Superior temporal gyrus (tissue), 1 donor: ENCODE measurements around the gene MGAT5.
A peak's percentile ranks its signal among the peaks of the same experiment; 100 is the strongest.

Experiments used
- DNase-seq: peaks from one replicate; pipeline ENCODE4 v3.0.0-alpha.2; 2016; ENCODE audit errors: extremely low spot score

MGAT5 gene

GRCh38 chr2:134336921-134337320, 83.0 kb downstream of the MGAT5 start:
- DNase-seq: no peak

DNA sequence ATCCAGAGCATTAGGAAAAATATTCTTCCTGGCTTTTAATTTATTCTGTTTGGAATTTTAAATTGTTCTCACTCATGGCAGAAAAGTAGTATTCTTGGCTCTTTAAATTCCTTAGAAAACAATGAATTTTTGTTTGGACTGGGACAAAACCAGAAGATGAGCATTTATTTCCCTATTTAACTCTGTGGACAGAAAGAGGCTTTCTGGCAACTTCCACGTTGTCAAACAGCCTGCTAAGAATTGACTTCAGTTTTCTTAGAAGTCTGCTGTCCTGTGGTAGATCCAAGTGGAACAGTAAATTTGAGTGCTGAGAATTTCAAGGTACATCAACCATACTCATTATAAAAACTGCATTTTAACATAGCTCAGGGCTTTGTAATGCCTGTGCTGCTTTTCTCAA, 83.8 kb downstream of the MGAT5 start:
- DNase-seq: peak; percentile 38

DNA sequence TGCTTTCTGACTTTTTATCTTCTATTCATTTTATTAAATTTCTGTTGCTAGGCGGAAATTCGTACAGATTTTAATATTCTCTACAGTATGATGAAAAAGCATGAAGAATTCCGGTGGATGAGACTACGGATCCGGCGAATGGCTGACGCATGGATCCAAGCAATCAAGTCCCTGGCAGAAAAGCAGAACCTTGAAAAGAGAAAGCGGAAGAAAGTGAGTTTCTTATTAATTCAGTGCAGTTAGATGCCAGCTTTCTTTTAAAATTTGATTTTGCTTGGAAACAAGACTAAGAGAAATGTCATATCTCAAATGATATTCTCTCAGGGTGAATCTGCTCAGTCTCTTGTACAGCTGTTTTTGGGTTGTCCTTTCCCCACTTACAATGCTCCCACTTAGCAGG, 84.3 kb downstream of the MGAT5 start:
- DNase-seq: no peak

DNA sequence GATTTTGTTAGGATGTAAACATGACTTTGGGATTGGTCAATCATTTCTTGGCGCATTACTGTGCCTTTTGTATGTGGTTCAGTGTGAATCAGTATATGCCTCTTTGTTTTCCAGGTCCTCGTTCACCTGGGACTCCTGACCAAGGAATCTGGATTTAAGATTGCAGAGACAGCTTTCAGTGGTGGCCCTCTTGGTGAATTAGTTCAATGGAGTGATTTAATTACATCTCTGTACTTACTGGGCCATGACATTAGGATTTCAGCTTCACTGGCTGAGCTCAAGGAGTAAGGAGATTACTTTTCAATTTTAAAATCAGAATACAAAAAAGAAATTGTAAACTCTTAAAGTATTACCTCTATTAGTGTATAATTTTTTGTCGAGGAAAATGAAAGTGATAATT, 87.6 kb downstream of the MGAT5 start:
- DNase-seq: no peak

- DNase-seq: no peak
Measured at GRCh38 chr2:134344954-134345697, 91.3 kb downstream of the MGAT5 start.

- DNase-seq: no peak
Measured at GRCh38 chr2:134346141-134346540, 92.3 kb downstream of the MGAT5 start.

DNA sequence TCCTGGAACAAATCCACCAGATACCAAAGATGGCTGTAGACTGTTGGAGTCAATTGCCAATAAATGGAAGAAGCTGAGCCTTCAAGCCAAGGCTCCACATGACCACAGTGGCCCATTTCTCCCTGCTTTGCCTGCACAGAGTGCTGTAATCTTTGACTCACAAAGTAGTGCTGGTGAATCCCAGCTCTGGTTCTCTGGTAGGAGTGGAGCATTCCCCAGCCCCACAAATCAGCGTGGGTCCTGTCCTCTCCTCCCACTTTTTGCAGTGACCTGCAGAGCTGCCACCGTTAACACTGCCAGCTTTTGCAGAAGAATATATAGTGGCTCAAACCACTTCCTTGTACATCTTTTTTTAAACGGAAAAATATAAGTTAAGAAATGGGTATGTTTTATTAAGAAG, 93.9 kb downstream of the MGAT5 start:
- no peak for DNase-seq

- no peak for DNase-seq
Measured at GRCh38 chr2:134348239-134348638, 94.4 kb downstream of the MGAT5 start.

- no peak for DNase-seq
Measured at GRCh38 chr2:134348760-134349159, 94.9 kb downstream of the MGAT5 start.

GRCh38 chr2:134351016-134351415, 97.1 kb downstream of the MGAT5 start:
- DNase-seq: no peak

- DNase-seq: no peak
Measured at GRCh38 chr2:134351899-134352298, 98.0 kb downstream of the MGAT5 start.

DNA sequence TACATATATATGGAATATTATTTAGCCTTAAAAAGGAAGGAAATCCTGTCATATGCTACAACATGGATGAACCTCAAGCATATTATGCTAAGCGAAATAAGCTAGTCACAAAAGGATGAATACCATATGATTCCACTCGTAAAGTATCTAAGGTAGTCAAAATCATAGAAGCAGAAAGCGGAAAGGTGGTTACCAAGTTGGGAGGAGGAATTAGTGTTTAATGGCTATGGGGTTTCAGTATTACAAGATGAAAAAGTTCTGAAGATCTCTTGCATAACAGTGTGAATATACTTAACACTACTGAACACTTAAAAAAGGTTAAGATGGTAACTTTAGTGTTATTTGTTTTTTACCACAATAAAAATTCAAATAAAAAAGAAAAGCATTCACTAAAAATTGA, 99.0 kb downstream of the MGAT5 start:
- DNase-seq: no peak

DNA sequence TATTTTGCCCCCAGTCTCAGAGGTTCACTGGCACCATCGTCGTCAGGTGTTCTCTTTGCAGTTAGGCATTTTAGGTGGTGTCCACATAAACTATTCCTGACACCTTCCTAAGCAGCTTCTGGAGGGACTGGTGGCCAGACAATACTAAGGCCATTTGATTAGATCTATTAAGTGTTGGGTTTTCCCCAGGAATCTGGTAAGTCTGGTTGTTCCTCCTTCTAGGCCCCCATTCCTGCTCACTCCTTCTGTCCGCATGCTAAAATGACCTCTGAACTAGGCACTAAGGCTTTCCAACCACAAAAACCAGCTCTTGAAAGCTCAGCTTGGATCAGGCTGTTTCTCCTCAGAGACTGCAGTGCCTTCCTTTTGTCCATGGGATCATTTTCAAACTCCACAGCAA, 100.7 kb downstream of the MGAT5 start:
- DNase-seq: no peak

DNA sequence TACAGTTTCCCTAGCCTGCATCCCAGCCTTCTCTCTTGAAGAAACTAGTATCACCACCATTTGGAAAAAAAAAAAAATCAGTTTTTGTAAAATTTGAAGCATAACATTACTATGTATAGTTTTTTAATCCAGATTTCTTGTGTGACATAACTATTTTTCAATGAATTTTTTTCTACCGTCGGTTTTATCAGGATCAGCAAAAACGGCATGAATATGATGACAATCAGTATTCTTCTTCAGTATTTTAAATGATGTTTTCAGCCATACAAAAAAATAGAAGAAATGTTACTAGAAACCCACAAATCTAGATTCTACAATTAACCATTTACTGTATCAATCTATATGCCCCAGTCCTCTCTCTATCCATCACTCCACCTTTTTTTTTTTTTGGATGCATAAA, 103.9 kb downstream of the MGAT5 start:
- DNase-seq: no peak

- no peak for DNase-seq
Measured at GRCh38 chr2:134359367-134360081, 105.7 kb downstream of the MGAT5 start.

DNA sequence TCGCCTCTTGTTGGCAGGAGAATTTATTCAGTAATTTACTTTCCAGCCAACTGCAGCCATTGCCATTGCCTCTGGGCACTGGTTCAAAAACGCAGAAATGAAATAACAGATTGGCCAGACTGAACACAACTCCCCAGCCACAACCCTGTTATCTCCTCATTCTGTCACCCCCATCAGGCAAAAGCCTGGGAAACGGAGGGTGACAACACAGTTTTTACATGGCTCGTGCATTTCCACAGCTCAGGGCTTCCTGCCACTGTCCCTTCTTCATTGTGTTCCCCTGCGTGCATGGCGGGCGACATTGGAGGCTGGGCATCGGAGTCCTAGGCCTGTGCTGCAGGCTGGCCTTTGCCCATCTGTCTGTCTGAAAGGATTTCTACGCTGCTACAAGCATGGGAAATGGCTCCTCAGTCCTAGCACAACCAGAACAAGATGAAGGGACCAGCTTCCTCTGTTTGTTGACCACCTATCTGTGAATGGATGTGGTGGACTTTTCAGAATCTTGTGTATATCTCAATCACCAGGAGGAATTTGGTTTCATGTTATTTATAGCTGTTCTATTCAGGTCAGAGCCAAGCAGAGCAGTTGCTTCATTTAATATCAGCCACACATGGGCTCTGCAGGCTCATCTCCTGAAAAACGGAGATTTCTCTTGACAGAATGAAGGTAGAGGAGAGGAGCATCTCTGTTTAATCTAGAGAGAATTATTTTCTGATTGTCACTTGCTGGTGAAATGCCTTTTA, 107.0 kb downstream of the MGAT5 start:
- peak; percentile 88 for DNase-seq

DNA sequence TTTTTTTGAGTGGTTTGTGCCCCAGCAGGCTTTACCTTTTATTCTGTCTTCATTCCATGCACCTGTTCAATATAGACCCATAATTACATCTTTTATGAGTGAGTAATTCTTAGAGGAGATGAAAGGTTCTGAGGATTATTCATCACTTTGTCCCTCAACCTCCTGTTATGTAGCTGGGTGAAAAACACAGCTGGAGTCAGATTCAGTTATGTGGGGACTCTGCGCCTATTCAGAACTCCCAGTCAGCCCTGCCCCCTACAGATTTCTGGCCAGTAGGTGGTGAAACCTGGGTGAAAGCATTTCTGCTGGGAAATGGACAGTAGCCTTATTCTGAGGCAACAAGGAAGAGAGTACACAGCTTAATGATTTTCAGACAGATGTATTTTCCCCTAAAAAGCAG, 107.8 kb downstream of the MGAT5 start:
- DNase-seq: no peak

DNA sequence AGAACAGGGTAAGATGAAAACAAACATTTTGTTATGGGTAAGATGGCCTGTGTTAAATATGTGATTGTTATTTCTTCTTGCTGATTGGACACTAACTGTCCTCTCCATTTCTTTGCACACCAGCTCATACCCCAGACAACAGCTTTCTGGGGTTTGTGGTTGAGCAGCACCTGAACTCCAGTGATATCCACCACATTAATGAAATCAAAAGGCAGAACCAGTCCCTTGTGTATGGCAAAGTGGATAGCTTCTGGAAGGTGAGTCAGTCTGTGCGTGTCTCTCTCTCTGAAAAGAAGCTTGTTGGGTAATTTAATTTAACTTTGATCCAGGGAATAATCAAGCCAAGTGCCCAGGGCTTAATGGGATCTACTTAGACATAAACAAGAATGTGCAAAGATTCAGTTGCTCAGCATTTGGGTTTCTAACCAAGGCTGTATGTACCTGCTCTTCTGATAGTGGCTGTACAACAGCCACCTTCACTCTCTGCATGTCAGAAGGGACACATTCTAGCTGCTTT, 108.3 kb downstream of the MGAT5 start:
- DNase-seq: no peak

GRCh38 chr2:134362740-134363139, 108.9 kb downstream of the MGAT5 start:
- no peak for DNase-seq

DNA sequence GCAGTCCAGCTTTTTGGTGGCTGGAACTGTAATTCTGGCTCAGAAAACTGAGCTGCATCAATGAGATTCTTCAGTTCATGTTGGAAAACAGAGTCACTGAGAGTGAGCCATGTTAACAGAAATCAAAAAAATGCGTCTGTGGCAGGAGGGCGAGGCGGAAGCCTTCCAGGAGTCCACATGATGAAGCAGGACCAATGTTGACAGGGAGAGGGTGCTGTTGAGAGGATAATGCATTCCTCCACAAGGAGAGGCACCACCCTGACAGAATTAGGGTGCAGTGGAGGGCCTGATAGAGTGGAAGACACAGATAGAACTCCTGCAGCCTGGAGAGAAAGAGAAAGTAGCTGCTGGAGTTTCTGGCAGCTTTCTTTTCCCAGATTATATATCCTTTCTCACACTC, 111.5 kb downstream of the MGAT5 start:
- no peak for DNase-seq

GRCh38 chr2:134366359-134366758, 112.5 kb downstream of the MGAT5 start:
- no peak for DNase-seq

- DNase-seq: no peak
Measured at GRCh38 chr2:134367213-134367612, 113.3 kb downstream of the MGAT5 start.
